Frontal cortex (tissue), 4 donors: ENCODE results near the gene TENM3. TPM values are rescaled to one million over a fixed set of nuclear protein-coding genes. Genes with fewer than 3 reads are reported as not detected.

Experiments
- DNase-seq, 2 donors: peaks; one replicate each; pipeline ENCODE4 v3.0.0; 2012; ENCODE audit warnings: low spot score in 2 of 2
- FAIRE-seq: peaks from 2 replicates; lab custom pipeline; 2012; peaks lifted over from hg19 to GRCh38; lab: Jason Lieb, UNC
- total RNA-seq: library from RNA; depleted of rRNA; stranded (reverse); fragments of >200 nt; gene quantifications from one replicate; pipeline ENCODE4 v1.2.3, GENCODE V29; 2014
- donor health status: control.
- donor health status: control.
- donor health status: control.

TENM3 gene
- total RNA-seq, 1 donor from 2014 or later: 78.3 TPM

GRCh38 chr4:182310962-182311361, 67.8 kb downstream of the TENM3 start:
- FAIRE-seq (no peak), DNase-seq (no peak)

GRCh38 chr4:182314537-182314936, 71.3 kb downstream of the TENM3 start:
- DNase-seq (no peak), FAIRE-seq (no peak)

- no peak for FAIRE-seq
- no peak for DNase-seq
These were observed 75.1 kb downstream of the TENM3 start for GRCh38 chr4:182318256-182318655.

- no peak for DNase-seq
- FAIRE-seq: no peak
These were observed 76.9 kb downstream of the TENM3 start for GRCh38 chr4:182320092-182320491.

GRCh38 chr4:182320580-182320979, 77.4 kb downstream of the TENM3 start:
- DNase-seq (no peak), FAIRE-seq (no peak)

- DNase-seq (no peak), FAIRE-seq (no peak)
These were observed 81.1 kb downstream of the TENM3 start for GRCh38 chr4:182324282-182324681.

GRCh38 chr4:182325397-182325796, 82.2 kb downstream of the TENM3 start:
- FAIRE-seq (no peak), DNase-seq (no peak)

GRCh38 chr4:182325848-182326255, 82.7 kb downstream of the TENM3 start:
- FAIRE-seq (no peak), DNase-seq (no peak)

- DNase-seq (no peak), FAIRE-seq (no peak)
These were observed 85.3 kb downstream of the TENM3 start for GRCh38 chr4:182328505-182328904.

GRCh38 chr4:182337366-182337765, 94.2 kb downstream of the TENM3 start:
- no peak for FAIRE-seq
- DNase-seq: no peak

GRCh38 chr4:182338063-182338462, 94.9 kb downstream of the TENM3 start:
- DNase-seq (no peak), FAIRE-seq (no peak)

GRCh38 chr4:182338746-182339145, 95.5 kb downstream of the TENM3 start:
- no peak for DNase-seq
- FAIRE-seq: no peak

GRCh38 chr4:182339221-182339641, 96.0 kb downstream of the TENM3 start:
- no peak for FAIRE-seq
- no peak for DNase-seq

GRCh38 chr4:182343453-182343852, 100.3 kb downstream of the TENM3 start:
- no peak for FAIRE-seq

GRCh38 chr4:182344968-182345367, 101.8 kb downstream of the TENM3 start:
- DNase-seq (no peak), FAIRE-seq (no peak)

More at GRCh38 chr4:182343453-182343852, 100.3 kb downstream of the TENM3 start:
- DNase-seq: no peak

GRCh38 chr4:182346250-182346649, 103.0 kb downstream of the TENM3 start:
- DNase-seq (no peak), FAIRE-seq (no peak)

- DNase-seq: no peak
- FAIRE-seq: no peak
These were observed 103.6 kb downstream of the TENM3 start for GRCh38 chr4:182346675-182347375.

- DNase-seq: no peak
These were observed 105.7 kb downstream of the TENM3 start for GRCh38 chr4:182348779-182349326.

GRCh38 chr4:182350041-182350440, 106.8 kb downstream of the TENM3 start:
- no peak for FAIRE-seq
- no peak for DNase-seq

More at GRCh38 chr4:182348779-182349326, 105.7 kb downstream of the TENM3 start:
- FAIRE-seq: no peak

- no peak for FAIRE-seq
- DNase-seq: no peak
These were observed 108.3 kb downstream of the TENM3 start for GRCh38 chr4:182351485-182351884.

GRCh38 chr4:182354106-182354505, 110.9 kb downstream of the TENM3 start:
- DNase-seq (no peak), FAIRE-seq (no peak)

- DNase-seq (no peak), FAIRE-seq (no peak)
These were observed 111.7 kb downstream of the TENM3 start for GRCh38 chr4:182354867-182355266.
